A172 (cell line): Measurements from ENCODE around the gene PATJ. TPM values are rescaled to one million over a fixed set of nuclear protein-coding genes. Genes with fewer than 3 reads are reported as not detected.

Experiments
- DNase-seq: peaks from one replicate; pipeline ENCODE4 v3.0.0-alpha.2; 2015; ENCODE audit warnings: low spot score
- total RNA-seq: library from RNA; depleted of rRNA; stranded (reverse); fragments of >200 nt; shearing (Covaris generic); gene quantifications from 2 replicates; pipeline ENCODE4 v1.2.3, GENCODE V29; 2014

PATJ gene
- total RNA-seq, 1 experiment from 2014 or later: 11.8 TPM

DNA sequence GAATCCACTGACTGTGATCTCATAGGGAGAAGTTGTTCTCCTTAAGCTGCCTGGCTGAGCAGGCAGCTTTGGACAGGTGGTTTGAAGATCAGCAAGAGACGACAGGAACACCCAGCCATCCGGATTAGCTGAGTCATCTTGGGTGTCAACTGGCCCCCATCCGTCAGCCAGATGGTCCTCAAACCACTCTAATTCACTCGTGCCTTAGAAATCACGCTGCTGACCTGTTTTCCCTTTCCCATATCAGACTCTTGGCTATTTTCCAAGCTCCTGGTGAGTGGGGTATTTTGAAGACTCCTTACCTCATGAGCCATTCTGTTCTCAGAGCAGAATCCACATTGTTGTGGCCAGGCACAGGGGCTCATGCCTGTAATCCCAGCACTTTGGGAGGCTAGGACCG, 303.3 kb downstream of the PATJ start:
- DNase-seq: peak; percentile 61

DNA sequence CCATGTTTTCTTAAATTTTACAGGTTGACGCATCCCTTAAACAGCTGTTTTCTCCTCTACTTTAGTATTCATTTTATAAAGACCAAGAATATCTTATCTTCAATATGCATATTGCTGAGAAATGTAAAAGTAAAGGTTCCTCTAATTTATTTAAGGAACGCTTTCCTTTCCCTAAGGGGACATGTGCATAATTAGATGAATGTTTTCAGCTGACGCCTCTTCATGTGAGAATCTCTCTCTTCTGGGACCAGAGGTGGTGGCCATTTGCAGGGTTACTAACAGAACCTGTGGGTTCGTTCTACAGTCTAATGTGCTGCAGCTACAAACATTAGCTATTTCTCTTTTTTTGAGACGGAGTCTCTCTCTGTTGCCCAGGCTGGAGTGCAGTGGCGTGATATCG, 304.6 kb downstream of the PATJ start:
- DNase-seq: no peak

DNA sequence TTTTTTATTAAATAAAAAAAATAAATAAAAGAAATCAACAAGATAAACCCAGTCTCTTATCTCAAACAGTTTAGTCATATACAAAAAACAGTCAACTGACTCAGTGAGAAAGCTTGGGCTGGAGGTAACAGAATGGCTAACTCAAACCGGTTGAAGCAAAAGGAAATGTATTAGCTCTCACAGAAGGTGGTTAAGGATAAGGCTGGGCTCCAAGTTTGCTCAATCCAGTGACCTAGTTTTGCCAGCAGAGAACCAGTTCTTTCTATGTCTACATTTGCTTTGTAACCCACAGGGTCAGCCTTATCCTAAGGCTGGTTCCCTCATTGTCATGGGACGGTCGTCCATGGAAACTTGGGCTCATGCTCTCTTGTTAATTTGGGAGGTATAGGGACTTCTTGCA, 307.9 kb downstream of the PATJ start:
- DNase-seq: no peak

DNA sequence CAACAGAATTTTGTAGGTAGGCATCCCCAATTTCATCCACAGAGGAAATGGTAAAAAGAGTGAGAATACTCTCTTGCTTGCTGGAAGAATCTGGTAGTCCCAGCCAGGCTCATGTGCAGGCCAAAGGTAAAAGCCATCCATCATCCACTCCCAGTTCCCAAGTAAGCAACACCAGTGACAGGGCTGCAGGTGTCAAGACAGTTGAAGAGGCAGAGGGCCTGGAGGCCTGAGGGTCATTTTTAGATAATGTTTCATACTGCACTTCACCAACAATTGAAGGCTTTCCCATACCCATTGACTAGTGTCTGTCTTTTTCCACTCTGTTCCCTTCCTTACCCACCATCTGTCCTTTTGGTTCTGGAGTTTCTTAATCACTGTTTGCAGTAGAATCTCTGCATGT, 310.7 kb downstream of the PATJ start:
- no peak for DNase-seq

DNA sequence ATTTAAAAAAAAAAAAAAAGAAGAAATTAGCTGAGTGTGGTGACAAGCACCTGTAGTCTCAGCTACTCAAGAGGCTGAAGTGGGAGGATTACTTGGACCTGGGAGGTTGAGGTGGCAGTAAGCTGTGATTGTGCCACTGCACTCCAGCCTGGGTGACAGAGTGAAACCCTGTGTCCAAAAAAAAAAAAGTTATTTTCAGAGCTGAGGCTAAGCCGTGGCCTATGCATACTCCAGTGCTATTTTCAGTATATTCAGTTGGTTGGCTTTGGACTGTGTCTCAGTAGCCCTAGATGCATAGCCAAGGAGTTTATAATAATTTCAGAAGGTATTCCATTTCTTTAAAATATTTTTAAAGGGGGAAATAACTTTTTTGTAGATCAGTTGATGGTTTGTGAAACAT, 311.9 kb downstream of the PATJ start:
- no peak for DNase-seq

DNA sequence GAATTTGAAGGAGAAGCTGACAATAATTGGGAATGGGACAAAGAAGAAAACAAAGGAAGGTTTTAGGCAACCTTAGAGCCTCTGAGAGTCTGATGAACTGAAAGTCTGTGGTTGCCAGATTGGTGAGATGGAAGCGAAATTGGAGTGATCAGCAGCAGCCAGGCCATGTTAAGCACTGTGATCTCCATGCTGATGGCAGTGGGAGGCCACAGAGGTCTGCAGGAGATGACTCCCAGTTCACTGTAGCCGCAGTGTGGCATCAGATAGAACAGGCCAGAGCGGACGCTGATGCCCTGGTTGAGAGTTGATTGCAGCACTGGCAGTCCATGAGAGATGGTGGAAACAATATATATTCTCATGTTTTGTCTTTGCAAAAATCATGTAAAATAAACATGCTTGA, 314.9 kb downstream of the PATJ start:
- no peak for DNase-seq

DNA sequence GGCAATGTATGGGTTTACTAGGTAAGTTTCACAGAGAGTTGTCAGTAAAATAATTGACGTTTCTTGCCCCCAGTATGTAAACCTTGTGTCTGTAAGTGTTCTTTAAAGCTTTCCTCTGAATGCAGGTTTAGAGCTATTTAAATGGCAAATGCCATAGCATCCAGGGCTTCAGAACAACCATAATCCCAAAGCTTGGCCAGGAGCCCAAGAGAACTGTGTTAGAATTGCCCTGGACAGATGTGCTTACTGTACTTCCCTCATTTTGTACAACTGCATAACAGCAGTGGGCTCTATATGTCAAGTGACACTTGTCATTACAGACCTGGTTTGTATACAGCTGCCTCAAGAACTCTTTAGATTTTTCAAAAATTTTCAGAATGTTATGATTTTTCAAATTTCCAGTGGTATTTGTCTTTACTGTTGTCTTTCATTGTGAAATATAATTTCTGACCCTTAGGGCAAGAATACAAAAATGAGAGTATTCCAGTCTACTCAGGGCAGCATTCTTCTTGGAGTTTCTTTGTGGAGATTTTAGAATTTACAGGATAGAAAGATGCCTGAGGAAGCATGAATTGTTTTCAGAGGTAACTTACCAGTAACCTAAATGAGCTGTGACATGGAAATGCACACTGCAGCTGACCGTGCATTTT, 315.5 kb downstream of the PATJ start:
- no peak for DNase-seq

DNA sequence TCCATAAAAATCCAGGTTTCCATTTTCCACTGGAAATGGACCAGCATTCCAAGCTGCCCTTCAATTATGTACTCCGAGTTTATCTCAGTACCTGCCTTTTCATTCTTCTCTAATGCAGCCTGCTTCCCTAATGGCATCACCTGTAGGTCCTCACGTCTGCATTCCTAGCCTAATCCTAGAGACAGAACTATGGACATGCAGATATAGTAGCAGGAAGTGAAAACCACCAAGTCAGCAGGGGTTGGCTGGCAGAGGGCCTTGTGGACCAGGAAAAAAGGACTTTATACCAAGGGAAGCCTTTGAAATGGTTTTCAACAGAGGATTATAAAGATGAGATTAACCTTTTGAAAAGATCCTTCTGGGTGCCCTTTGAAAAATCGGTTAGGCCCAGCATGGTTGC, 316.7 kb downstream of the PATJ start:
- no peak for DNase-seq

DNA sequence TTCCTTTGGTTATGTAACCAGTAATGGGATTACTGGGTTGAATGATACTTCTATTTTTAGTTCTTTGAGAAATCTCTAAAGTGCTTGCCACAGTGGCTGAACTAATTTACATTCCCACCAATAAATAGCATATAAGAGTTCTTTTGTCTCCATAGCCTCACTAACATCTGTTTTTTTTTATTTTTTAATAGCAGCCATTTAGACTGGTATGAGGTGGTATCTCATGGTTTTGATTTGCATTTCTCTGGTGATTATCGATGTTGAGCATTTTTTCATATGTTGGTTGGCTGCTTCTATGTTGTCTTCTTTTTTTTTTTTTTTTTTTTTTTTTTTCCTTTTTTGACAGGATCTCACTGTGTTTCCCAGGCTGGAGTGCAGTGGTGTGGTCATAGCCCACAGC, 319.8 kb downstream of the PATJ start:
- no peak for DNase-seq

DNA sequence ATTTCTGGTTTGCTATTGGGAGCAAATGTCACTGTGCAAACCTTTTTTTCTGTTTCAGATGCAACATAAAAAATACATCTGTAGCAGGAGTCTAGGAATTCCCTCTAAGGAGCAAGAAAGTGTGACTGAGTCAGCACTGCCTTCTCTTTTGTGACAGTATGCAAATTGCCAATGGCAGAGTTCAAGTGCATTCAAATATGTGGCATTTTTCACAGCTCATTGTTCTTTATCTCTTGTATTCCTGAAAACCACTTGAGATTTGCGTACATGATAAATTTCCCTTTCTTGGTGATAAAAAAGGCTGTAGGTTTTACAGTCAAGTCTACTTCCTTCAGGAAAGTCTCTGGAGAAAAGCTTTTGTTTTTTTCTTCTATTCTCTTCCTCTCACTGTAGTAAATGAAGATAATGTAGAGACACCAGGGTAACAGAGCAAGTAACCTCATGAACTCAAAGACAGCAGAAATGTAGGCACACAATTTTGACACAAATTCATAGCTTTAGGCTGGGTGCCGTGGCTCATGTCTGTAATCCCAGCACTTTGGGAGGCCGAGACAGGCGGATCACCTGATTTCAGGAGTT, 322.6 kb downstream of the PATJ start:
- DNase-seq: no peak

DNA sequence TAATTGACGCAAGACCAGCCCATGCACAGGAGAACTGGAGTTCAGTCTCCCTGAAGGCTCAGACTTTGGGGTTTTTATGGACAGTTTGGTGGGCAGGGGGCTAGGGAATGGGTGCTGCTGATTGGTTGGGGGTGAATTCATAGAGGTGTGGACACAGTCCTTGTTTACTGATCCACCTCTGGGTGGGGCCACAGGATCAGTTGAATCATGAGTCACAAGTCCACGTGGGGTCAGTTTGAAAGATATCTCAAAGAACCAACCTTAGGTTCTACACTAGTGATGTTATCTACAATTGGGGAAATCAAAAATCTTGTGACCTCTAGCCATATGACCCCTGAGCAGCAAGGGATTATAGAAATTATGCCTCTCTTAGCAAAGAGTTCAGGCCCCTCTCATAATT, 324.4 kb downstream of the PATJ start:
- DNase-seq: no peak

DNA sequence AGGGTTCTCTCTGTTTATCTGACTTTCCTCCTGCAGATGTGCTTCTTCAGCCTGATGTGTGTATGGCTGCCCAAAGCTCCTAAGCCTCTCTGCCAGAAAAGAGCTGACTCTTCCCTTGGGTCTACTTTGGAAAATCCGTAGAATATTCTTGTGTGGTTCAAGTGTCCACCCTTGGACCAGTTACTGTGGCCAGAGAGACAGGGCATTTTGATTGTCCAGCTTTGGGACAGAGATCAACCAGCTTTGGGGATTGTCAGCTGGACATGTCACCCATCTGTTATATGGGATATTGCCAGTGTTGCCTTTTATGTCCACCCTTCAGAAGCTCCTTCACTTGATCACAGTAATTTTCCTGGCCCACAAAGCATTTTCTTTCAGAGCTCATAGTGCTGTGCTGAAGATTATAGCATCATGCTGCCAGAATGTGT, 326.1 kb downstream of the PATJ start:
- no peak for DNase-seq

DNA sequence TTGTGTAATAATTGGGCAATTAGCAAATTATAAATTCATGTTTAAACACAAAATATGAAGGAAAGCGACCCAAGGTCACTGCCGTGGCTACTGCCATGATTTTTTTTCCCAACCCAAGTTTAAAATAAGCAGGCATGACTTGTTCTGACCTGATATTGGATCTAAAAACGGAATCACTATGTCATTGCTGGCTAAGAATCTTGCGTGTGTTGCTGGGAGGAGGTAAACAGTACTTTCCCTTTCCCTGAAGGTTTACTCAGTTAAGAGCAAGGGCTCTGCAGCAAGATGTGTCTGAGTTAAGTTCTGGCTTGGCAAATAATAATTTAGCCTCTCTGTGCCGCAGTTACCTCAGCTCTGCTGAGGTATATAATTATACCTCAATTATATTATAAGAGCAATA, 326.7 kb downstream of the PATJ start:
- no peak for DNase-seq

DNA sequence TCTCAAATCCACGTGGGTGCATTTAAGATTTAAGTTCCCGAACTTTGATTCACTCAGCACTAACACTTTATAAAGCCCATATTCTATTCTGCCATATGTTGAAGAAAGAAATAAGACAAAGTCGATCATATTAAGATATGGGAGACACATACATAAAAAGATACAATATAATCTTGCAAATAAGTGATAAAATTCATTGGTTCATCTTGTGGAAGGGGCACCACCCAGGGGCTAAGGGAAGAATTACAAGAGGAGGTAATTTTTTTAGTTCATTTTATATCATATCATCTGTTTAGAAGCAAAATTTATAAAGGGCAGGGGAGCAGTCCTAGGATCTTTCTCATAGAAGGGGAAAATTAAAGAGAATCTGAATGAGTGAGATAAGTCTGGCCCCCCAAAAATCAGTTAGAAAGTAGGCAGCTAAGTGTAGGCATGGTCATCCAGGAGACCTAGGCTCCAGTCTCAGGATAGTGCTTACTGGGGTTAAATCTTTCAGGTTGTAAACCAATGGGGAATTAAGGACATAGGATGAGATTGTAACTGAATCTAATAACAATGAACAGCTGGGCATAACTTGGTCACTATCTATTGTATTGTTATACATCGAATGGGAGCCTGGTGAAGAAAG, 328.2 kb downstream of the PATJ start:
- DNase-seq: no peak

DNA sequence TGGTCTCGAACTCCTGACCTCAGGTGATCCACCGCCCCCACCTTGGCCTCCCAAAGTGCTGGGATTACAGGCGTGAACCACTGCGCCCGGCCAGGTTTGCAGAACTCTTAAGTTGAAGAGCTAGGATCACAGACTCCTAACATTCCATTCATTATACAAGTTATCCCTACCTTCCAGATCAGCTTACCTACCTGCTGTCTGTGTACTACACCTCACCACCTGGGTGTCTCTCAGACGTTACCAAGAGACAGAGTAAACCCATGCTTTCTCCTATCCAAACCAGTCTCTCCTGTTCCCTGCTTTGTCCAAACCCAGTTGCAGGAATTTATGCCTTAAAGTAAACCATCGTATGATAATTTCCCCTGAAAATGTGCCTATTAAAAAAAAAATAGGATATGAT, 329.4 kb downstream of the PATJ start:
- DNase-seq: no peak

DNA sequence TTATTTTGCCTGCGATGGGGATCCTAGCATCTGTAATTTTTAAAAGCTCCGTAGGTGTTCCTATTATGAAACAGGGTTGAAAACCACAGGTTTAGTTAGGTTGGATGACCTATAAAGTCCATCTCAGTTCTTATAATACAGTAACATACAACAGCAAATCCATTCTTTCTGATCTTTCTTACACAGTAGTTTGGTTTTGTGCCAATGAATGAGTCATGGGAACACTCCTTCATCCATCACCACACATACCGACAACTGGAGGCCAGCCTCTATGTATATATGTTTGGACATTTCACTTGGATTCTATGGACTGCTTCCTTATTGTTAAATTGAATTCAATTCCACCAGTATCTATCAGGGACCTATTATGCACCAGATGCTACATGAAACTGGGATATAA, 334.0 kb downstream of the PATJ start:
- peak; percentile 81 for DNase-seq

DNA sequence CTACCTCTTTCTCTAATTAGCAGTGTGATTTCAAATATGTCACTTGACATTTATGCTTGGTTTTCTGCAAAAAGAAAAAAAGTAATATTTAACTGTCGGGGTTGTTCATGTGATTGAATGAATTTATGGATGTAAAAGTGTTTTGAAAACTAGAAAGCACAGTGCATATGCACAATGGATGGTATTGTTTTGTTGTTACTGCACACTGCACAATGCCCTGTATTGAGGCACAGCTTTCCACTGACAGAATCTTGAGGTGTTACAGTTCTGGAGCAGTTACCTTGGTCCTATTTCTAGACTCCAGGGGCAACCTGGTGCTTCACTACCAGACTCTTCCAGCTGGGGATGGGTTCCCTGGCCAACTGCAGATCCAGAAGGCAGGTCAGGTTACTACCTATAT, 335.5 kb downstream of the PATJ start:
- DNase-seq: no peak

DNA sequence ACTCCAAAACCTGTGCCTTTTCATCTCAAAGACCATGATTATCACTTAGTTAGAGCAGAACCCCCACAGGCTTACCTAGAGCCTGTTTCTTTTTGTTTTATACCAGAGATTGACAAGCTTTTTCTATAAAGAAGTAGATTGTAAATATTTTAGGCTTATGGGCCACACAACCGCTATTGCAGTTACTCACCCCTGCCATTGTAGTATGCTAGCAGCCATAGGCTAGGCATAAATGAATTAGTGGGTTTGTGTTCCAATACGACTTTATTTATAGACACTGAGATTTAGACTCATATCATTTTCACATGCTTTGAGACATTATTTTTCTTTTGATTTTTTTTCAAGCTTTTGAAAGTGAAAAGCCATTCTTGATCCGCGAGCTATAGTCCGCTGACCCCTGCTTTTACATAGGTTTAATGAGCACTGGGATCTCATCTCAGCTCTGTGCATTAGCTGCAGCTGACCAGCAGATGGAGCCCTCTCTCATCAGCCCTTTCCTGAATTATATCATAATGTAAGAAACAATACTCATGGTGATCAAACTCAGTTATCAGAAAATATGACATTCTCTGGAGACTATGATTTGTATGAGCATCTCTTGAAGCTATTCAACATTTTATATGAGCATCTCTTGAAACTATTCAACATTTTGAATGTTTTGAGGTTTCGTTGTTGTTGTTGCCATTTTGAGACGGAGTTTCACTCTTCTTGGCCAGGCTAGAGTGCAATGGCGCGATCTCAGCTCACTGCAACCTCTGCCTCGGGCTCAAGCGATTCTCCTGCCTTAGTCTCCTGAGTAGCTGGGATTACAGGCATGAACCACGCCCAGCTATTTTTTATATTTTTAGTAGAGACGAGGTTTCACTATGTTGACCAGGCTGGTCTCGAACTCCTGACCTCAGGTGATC, 340.4 kb downstream of the PATJ start:
- peak; percentile 33 for DNase-seq

DNA sequence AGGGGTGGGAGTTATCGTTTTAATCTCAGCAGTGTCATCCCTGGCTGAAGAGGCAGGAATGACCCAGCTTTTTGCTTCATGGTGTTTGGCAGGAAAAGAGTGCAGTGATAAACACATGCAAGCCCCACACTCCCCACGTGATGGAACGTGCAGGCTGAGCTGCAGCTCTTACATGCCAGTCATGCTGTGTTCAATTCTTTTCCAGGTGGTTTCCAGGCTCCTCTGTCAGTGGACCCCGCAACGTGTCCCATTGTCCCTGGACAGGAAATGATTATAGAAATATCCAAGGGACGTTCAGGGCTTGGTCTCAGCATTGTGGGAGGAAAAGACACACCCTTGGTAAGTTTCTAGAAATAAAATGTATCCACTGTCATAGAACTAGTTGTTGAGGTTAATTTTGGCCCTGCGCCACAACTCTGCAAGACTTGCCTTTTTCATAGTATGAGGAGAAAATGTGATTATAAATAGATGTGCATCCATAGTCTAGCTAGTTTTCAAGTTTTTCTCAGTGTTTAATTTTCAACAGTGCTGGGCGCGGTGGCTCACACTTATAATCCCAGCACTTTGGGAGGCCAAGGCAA, 342.1 kb downstream of the PATJ start:
- no peak for DNase-seq

DNA sequence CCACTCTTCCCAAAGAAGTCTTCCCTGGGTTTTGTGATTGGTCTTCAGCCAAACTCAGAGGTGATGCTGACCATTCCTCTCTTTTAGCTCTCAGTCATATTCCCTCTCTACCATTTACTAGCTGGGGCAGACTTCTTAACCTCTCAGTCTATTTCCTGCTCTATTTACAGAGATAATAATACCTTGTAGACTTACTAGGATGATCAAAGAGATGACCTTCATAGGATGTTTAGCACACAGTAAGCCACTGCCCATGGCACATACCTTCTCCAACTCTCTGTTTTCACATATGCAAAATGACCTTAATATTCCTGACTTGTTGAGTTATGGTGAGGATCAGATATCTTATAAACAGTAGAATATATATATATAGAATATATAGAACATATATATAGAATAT, 346.2 kb downstream of the PATJ start:
- DNase-seq: no peak

DNA sequence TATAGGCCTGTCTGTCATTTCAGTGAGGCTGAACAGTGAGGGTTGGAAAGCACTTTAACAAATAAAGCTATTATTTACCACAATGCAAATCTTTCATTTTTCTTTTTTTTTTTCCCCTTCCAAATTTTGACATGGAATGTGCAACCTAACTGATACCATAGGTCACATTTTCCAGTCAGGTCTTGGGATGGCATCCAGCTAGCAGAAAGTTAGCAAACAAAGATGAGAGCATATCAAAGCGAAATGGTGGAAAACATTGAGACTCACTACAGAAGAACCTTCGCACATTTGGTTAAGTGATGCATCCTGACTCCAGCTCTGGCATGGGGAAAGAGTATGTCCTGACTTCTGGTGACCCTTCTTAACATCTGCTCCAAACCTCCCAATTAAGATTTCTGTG, 347.3 kb downstream of the PATJ start:
- DNase-seq: no peak

DNA sequence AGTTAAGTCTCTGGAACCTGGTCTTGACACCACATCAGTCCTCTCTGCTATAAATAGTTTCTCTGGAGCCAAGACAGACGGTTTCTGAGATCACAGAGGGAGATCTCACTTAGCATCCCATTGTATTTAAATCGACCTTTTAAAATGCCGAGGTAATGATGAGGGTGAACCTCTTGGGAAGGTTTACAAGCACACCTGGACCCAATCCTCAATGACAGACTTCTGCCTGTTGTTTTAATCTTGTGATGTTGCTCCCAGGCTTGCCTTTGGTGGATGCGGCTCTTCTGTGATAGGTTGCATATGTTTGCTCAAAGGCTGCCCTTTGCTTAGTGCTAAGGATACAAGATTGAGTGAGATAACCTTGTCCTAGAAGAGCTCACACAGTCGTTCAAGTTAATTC, 347.7 kb downstream of the PATJ start:
- DNase-seq: no peak
